Stimulated activated naive CD8-positive, alpha-beta T cell treated with anti-CD3 and anti-CD28 coated beads, Interleukin-15, amount 100 ng/mL, for 72 hours (primary cell): ENCODE results near the gene RGS6.

Source experiments
- ATAC-seq: fragments of 150-1000 bp; cut with Tn5 transposase; 2 replicates; pipeline ENCODE4 v1.10.0; 2021; ENCODE audit warnings: mild to moderate bottlenecking, moderate library complexity
- DNase-seq, 2 donors: peaks; one replicate each; pipeline ENCODE4 v3.0.0; 2021 to 2022
- H3K27ac Mint-ChIP-seq, 2 donors: one replicate each; pipeline ENCODE4 v1.8.0; 2022; ENCODE audit warnings: mild to moderate bottlenecking in 2 of 2, mixed read lengths in 2 of 2, moderate library complexity in 2 of 2
- H3K27me3 Mint-ChIP-seq: one replicate; pipeline ENCODE4 v1.8.0; 2022; ENCODE audit warnings: mixed read lengths
- H3K4me1 Mint-ChIP-seq: one replicate; pipeline ENCODE4 v1.8.0; 2022; ENCODE audit warnings: mild to moderate bottlenecking, mixed read lengths
- H3K4me3 Mint-ChIP-seq, 2 donors: one replicate each; pipeline ENCODE4 v1.8.0; 2022; ENCODE audit warnings: mild to moderate bottlenecking in 2 of 2, mixed read lengths in 2 of 2, moderate library complexity in 1 of 2
- H3K9me3 Mint-ChIP-seq, 2 donors: one replicate each; pipeline ENCODE4 v1.8.0; 2022; ENCODE audit warnings: mixed read lengths in 2 of 2

RGS6 gene

GRCh38 chr14:72061718-72062117, 129.5 kb downstream of the RGS6 start:
- Mint-ChIP-seq H3K27me3 (peaks cover 7% of the 10 kb centered on the region), H3K9me3 (no peaks in the 10 kb centered on the region)

GRCh38 chr14:72063761-72064282, 131.6 kb downstream of the RGS6 start:
- Mint-ChIP-seq H3K4me1 (no peaks in the 10 kb centered on the region), H3K27me3 (peaks cover 7% of the 10 kb centered on the region), H3K9me3 (no peaks in the 10 kb centered on the region), H3K4me3 (no peak overlapping the region), H3K27ac (no peak overlapping the region)
- ATAC-seq = no peak
- no peak for DNase-seq

More at GRCh38 chr14:72061718-72062117, 129.5 kb downstream of the RGS6 start:
- DNase-seq (no peak), ATAC-seq (no peak)
- Mint-ChIP-seq H3K27ac (no peak overlapping the region), H3K4me1 (no peaks in the 10 kb centered on the region), H3K4me3 (no peak overlapping the region)

- no peaks in the 10 kb centered on the region for H3K9me3 Mint-ChIP-seq
- no peak for DNase-seq
- H3K27me3 Mint-ChIP-seq = peaks cover 7% of the 10 kb centered on the region
- no peak overlapping the region for H3K27ac Mint-ChIP-seq
- H3K4me3 Mint-ChIP-seq = no peak overlapping the region
- no peaks in the 10 kb centered on the region for H3K4me1 Mint-ChIP-seq
- ATAC-seq = no peak
These were observed 132.3 kb downstream of the RGS6 start for GRCh38 chr14:72064501-72064900.

- H3K4me1 Mint-ChIP-seq = no peaks in the 10 kb centered on the region
- H3K27me3 Mint-ChIP-seq = no peaks in the 10 kb centered on the region
- H3K4me3 Mint-ChIP-seq = no peak overlapping the region
- no peaks in the 10 kb centered on the region for H3K9me3 Mint-ChIP-seq
- no peak for DNase-seq
- H3K27ac Mint-ChIP-seq = no peak overlapping the region
- ATAC-seq = no peak
These were observed 138.2 kb downstream of the RGS6 start for GRCh38 chr14:72070458-72070857.

GRCh38 chr14:72075649-72076334, 143.6 kb downstream of the RGS6 start:
- Mint-ChIP-seq H3K27ac (no peak overlapping the region), H3K27me3 (no peaks in the 10 kb centered on the region), H3K4me3 (no peak overlapping the region), H3K9me3 (no peaks in the 10 kb centered on the region), H3K4me1 (no peaks in the 10 kb centered on the region)
- DNase-seq (no peak), ATAC-seq (no peak)

- H3K27ac Mint-ChIP-seq = no peak overlapping the region
These were observed 148.9 kb downstream of the RGS6 start for GRCh38 chr14:72081137-72081536.

GRCh38 chr14:72084935-72085334, 152.7 kb downstream of the RGS6 start:
- no peak for DNase-seq
- Mint-ChIP-seq H3K27ac (no peak overlapping the region), H3K4me3 (no peak overlapping the region), H3K4me1 (no peaks in the 10 kb centered on the region), H3K27me3 (peaks cover 17% of the 10 kb centered on the region), H3K9me3 (no peaks in the 10 kb centered on the region)
- no peak for ATAC-seq

More at GRCh38 chr14:72081137-72081536, 148.9 kb downstream of the RGS6 start:
- H3K9me3 Mint-ChIP-seq = no peaks in the 10 kb centered on the region
- DNase-seq = no peak
- no peaks in the 10 kb centered on the region for H3K4me1 Mint-ChIP-seq
- peaks cover 6% of the 10 kb centered on the region for H3K27me3 Mint-ChIP-seq
- no peak for ATAC-seq
- no peak overlapping the region for H3K4me3 Mint-ChIP-seq

- no peak overlapping the region for H3K4me3 Mint-ChIP-seq
- DNase-seq = no peak
- no peaks in the 10 kb centered on the region for H3K9me3 Mint-ChIP-seq
- ATAC-seq = no peak
- H3K4me1 Mint-ChIP-seq = no peaks in the 10 kb centered on the region
- H3K27me3 Mint-ChIP-seq = peaks cover 17% of the 10 kb centered on the region
- no peak overlapping the region for H3K27ac Mint-ChIP-seq
These were observed 157.4 kb downstream of the RGS6 start for GRCh38 chr14:72089625-72090024.

GRCh38 chr14:72094844-72095582, 162.8 kb downstream of the RGS6 start:
- Mint-ChIP-seq H3K9me3 (no peaks in the 10 kb centered on the region), H3K27me3 (peaks cover 24% of the 10 kb centered on the region), H3K4me1 (no peaks in the 10 kb centered on the region), H3K4me3 (no peak overlapping the region), H3K27ac (no peak overlapping the region)
- ATAC-seq (peak; percentile 39), DNase-seq (no peak)

GRCh38 chr14:72097173-72097783, 165.0 kb downstream of the RGS6 start:
- Mint-ChIP-seq H3K4me1 (no peaks in the 10 kb centered on the region), H3K27me3 (peaks cover 24% of the 10 kb centered on the region), H3K4me3 (no peak overlapping the region), H3K9me3 (no peaks in the 10 kb centered on the region), H3K27ac (no peak overlapping the region)
- ATAC-seq (no peak), DNase-seq (no peak)

GRCh38 chr14:72098210-72098609, 166.0 kb downstream of the RGS6 start:
- no peak overlapping the region for H3K4me3 Mint-ChIP-seq

GRCh38 chr14:72099566-72099965, 167.3 kb downstream of the RGS6 start:
- Mint-ChIP-seq H3K27me3 (peaks cover 24% of the 10 kb centered on the region), H3K9me3 (no peaks in the 10 kb centered on the region), H3K4me1 (no peaks in the 10 kb centered on the region), H3K4me3 (no peak overlapping the region), H3K27ac (no peak overlapping the region)
- ATAC-seq = no peak
- no peak for DNase-seq

More at GRCh38 chr14:72098210-72098609, 166.0 kb downstream of the RGS6 start:
- H3K27ac Mint-ChIP-seq = no peak overlapping the region
- H3K9me3 Mint-ChIP-seq = no peaks in the 10 kb centered on the region
- peaks cover 24% of the 10 kb centered on the region for H3K27me3 Mint-ChIP-seq
- DNase-seq (no peak), ATAC-seq (no peak)
- no peaks in the 10 kb centered on the region for H3K4me1 Mint-ChIP-seq

- Mint-ChIP-seq H3K4me3 (no peak overlapping the region), H3K27me3 (peaks cover 16% of the 10 kb centered on the region), H3K27ac (no peak overlapping the region), H3K9me3 (no peaks in the 10 kb centered on the region), H3K4me1 (no peaks in the 10 kb centered on the region)
- ATAC-seq (no peak), DNase-seq (peak; percentile 36 to 45)
These were observed 171.9 kb downstream of the RGS6 start for GRCh38 chr14:72104011-72104613.

GRCh38 chr14:72111911-72112310, 179.7 kb downstream of the RGS6 start:
- peaks cover 35% of the 10 kb centered on the region for H3K27me3 Mint-ChIP-seq
- H3K4me3 Mint-ChIP-seq = no peak overlapping the region
- H3K27ac Mint-ChIP-seq = no peak overlapping the region
- H3K4me1 Mint-ChIP-seq = no peaks in the 10 kb centered on the region
- ATAC-seq (no peak), DNase-seq (no peak)
- H3K9me3 Mint-ChIP-seq = no peaks in the 10 kb centered on the region

GRCh38 chr14:72118841-72119240, 186.6 kb downstream of the RGS6 start:
- H3K27ac Mint-ChIP-seq = no peak overlapping the region
- H3K4me1 Mint-ChIP-seq = no peaks in the 10 kb centered on the region
- DNase-seq (no peak), ATAC-seq (no peak)
- H3K4me3 Mint-ChIP-seq = no peak overlapping the region
- peaks cover 19% of the 10 kb centered on the region for H3K27me3 Mint-ChIP-seq
- H3K9me3 Mint-ChIP-seq = no peaks in the 10 kb centered on the region
